Fibroblast of pulmonary artery (primary cell): Measurements from ENCODE around the gene CRIM1.

Experiments
- DNase-seq: peaks from one replicate; pipeline ENCODE4 v3.0.0-alpha.2; 2010; ENCODE audit warnings: low read depth
- H3K4me3 ChIP-seq: replicated peaks from 2 replicates; pipeline ENCODE4 v1.5.1; 2011; ENCODE audit warnings: low read depth, mild to moderate bottlenecking, control low read depth, low read length, moderate library complexity
- CTCF ChIP-seq: IDR thresholded peaks from 2 replicates; pipeline ENCODE4 v1.5.1; 2011; ENCODE audit warnings: mild to moderate bottlenecking, control low read depth, low read length, inconsistent platforms; ENCODE audit errors: missing control alignments

The CRIM1 gene

GRCh38 chr2:36329746-36330472, 25.7 kb upstream of the CRIM1 start:
- TF ChIP-seq CTCF = no peak
- peak; percentile 65 for DNase-seq
- H3K4me3 ChIP-seq = no peak overlapping the region

DNA sequence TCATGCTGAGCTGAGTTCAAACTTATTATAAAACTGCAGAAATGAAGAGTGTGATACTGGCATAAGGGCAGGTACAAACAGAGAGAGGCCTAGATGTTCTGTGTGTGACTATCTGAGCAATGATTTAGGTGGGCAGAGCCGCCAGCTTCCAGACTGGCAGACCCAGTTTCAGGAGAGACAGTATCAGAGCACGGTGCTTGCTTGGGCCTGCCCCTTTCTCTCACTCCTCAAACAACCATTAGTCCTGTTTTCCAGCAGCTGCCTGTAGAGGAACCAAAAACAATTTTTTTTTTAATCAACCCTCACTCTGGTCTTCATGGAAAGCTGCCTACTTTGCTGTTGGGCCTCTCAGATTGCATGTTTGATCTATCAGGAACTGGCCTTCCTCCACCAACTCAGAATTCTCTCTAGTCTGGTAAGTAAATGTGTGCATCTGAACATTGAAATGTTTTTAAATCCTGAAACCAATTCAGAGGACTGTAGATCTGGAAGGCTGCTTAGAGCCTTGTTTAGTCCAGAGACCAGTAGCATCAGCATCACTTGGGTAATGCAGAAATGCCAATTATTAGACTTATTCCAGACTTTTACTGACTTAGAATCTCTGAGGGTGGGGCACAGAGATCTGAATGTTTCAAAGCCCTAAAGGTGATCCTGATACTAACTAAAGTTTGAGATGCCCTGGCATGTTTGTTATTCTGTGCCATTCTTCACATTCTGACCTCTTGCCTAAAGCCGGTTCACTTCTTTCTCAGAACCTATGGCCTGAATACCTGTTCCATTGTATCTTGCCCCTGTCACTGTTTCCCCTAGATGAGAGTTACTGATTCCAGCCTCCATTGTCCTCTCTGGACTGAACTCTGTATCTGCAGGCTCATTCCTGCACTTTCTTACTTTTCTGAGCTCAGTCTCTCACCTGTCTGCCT, 24.8 kb upstream of the CRIM1 start:
- no peak for DNase-seq
- no peak for TF ChIP-seq CTCF
- no peak overlapping the region for H3K4me3 ChIP-seq

DNA sequence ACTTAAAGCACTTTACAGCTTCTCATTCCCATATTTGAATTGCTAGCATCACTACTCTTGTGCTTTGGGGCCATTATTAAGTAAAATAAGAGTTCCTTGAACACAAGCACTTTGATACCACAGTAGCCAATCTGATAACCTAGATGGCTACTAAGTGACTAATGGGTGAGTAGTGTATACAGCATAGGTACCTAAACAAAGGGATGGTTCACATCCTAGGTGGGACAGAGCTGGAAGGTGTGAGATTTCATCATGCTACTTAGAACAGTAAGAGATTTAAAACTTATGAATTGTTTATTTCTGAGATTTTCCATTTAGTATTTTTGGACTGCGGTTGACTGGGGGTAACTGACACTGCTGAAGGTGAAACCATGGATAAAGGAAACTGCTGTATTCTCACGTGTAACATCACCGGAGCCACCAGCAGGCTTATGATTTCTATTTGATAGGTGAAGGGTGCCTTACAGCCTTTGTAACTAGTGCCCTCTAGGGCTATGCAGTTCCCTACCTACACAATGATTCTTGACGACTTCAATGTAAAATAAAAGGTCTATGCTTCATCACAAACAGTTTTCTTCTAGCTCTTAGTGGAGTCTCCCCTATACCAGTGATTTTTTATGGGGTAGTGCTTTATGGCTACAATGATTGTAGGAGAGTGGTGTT, 22.1 kb upstream of the CRIM1 start:
- no peak for DNase-seq
- no peak for TF ChIP-seq CTCF
- H3K4me3 ChIP-seq = no peak overlapping the region

GRCh38 chr2:36335597-36335996, 20.0 kb upstream of the CRIM1 start:
- DNase-seq = no peak
- H3K4me3 ChIP-seq = no peak overlapping the region
- no peak for TF ChIP-seq CTCF

- no peak for DNase-seq
- TF ChIP-seq CTCF = no peak
- H3K4me3 ChIP-seq = no peak overlapping the region
These were observed 19.3 kb upstream of the CRIM1 start for GRCh38 chr2:36336321-36336720.

- no peak for DNase-seq
- no peak overlapping the region for H3K4me3 ChIP-seq
- no peak for TF ChIP-seq CTCF
These were observed 18.2 kb upstream of the CRIM1 start for GRCh38 chr2:36337354-36337753.
